Activated naive CD4-positive, alpha-beta T cell (primary cell): Measurements from ENCODE around the gene MAPK1IP1L.
"Not testable (repeated sequence)": the region's sequence is repeated elsewhere in the genome, so short reads cannot be mapped to it uniquely, and the experiment has no call there.

Experiments used
- DNase-seq, 4 experiments: peaks; one replicate each; lab custom pipeline; 2025; lab: John Stamatoyannopoulos, UW

Gene MAPK1IP1L

DNA sequence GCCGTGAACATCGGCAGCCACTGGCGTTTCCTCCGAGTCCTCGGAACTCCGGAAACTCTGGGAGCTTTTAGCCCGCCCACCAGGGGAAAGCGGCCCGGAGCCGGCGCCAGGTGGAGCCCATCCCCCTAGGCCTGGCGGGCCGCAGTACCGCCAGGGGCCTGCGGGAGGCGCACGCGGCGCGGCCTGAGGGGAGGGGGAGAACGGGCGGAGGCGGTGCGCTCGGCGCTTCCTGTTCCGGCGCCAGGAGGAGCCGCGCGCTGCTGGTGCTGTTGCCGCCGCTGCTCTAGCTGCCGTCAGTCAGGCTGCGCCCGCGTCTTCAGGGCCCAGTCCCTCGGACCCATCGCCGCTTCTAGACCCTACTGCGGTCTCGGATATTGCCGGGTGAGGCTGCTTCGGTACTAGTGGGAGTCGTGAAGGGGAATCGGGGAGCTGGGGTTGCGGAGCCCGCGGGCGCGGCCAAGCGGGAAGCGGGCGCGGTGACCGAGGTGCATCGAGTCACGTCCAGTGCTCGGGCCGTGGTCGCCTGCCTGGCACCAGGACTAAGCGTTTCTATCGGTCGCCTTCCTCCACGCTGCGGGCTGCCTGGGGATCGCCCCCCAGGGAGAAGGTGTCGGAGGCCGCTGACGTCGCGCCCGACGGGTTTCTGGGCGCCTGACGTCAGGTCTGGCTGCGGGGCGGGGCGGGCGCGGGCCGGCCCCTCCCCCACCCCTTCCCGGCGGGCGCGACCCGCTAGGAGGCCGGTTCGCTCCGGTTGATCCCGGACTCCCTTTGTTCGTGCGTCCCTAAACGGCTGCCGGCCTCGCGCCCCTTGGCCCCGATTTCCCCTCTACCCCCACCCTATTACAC lies at the start of gene MAPK1IP1L:
MAPK1IP1L (plus strand) TSS at position 225 of the 846 bp plus-strand sequence. CDS start 10,037 bp downstream, outside the sequence.
- DNase-seq, result peak; percentile 85 to 91 (median 87)

GRCh38 chr14:55005071-55005470 lies 46.4 kb upstream of the MAPK1IP1L start:
- no peak for DNase-seq

- DNase-seq, result no peak
These were observed 36.4 kb upstream of the MAPK1IP1L start for GRCh38 chr14:55015006-55015405.

DNA sequence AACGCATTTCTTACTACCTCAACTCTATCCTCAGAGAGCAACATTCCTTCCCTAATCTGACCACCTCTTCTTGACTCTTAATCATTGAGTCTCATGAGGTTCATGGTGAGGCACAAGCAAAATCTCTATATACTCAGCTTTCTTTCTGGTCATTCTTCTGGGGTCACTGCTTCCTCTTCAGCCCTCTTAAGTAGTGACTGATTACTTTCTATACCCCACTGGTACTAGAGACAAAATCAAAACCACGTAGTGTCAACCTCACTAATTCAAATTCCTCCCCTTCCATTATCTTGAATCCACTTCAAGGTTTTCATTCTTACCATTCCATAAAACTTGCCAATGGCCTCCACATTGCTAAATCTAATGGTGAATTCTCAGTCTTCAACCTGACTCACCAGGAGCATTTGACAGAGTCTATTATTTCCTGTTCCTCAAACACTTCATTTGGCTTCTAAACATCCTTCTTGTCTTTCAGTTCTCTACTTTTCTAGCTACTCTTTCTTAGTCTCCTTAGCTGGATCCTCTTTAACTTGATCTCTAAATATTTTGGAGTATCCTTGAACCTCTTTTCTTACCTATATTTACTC lies 31.4 kb upstream of the MAPK1IP1L start:
- no peak for DNase-seq

DNA sequence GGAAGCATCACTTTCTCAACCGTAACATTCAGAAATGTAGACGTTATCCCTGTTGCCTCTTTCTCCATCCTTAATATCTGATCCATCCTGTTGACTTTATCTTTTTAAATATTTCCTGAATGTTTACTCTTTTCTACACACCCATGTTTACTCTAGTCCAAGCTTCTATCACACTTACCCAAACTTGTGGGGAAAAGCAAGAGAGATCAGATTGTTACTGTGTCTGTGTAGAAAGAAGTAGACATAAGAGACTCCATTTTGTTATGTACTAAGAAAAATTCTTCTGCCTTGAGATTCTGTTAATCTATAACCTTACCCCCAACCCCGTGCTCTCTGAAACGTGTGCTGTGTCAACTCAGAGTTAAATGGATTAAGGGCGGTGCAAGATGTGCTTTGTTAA lies 27.1 kb upstream of the MAPK1IP1L start:
- not testable (repeated sequence) for DNase-seq

DNA sequence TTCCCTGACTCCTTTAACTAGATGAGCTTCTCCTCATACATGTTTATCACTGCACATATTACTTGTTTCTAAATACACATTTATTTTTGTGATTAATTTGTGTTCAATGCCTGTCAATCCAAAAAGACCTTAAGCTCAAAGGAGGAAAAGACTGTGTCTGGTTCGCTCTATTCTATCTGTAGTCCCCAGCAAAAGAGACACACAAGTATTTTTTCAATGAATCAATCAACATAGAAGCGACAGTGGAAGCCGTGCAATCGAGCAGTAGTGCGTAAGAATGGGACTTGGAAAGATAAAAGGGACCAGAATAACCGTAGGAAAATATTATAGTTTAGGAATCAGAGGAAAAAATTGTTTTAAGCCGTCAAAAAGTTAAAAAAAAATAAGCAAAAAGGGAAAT lies 25.5 kb upstream of the MAPK1IP1L start:
- DNase-seq, result no peak

- DNase-seq, result no peak
These were observed 25.0 kb upstream of the MAPK1IP1L start for GRCh38 chr14:55026441-55026792.

GRCh38 chr14:55026793-55027561 lies 24.5 kb upstream of the MAPK1IP1L start, which contains the start of the genes SOCS4 and WDHD1:
SOCS4 (plus strand) TSS chr14:55027236; CDS start chr14:55043042, 15,806 bp downstream.
WDHD1 (minus strand) TSS chr14:55027099; CDS start chr14:55026787, 312 bp downstream.
- DNase-seq, result peak; percentile 85 to 96 (median 94)

DNA sequence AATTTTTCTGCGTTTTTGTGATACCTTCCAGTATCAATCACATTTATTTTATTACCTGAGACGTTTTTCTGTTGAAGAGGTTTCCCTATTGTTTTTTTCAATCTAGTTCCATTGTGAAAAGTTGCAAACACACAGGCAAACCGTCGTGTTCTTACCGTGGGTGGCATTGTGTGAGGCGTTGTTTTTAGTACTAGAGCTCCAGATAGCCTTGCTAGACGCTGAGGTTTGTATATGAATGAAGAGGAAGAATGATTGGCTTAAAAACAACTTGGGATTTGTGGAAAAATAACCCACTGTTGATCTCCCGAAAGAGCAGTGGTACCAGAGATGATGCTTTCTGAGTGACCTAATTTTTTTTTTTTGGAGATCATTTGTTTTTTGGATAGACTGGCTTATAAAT lies 23.4 kb upstream of the MAPK1IP1L start:
- no peak for DNase-seq

DNA sequence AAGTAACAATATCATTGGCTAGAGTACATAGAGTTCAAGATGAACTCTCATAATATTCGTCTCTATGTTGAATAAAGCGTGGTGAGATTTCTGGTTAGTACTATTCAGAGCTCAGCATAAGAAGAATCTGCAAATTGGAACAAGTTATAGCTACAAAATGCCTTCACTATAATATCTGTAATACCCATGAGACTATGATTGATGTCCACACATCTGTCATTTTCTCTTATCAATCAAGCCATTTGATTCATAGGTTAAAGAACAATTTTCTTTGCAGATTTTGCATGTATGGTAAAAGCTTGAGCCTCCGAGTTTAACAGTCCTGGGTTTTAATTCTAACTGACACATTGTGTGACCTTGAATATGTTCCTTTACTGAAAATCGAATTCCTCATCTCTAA lies 23.0 kb upstream of the MAPK1IP1L start:
- DNase-seq, result no peak

GRCh38 chr14:55031190-55031589 lies 20.3 kb upstream of the MAPK1IP1L start:
- DNase-seq, result no peak

DNA sequence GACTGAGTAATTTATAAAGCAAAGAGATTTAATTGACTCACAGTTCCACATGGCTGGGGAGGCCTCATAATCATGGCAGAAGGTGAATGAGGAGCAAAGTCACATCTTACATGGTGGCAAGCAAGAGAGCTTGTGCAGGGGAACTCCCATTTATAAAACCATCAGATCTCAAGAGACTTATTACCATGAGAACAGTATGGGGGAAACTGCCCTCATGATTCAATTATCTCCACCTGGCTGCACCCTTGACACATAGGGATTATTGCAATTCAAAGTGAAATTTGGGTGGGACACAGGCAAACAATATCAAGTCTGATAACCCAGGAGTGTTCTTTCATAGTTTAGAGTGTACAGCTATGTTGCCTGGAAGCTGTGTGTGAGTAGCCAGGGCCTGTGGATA lies 13.5 kb upstream of the MAPK1IP1L start:
- DNase-seq, result not testable (repeated sequence)

GRCh38 chr14:55038708-55039107 lies 12.7 kb upstream of the MAPK1IP1L start:
- DNase-seq, result no peak

DNA sequence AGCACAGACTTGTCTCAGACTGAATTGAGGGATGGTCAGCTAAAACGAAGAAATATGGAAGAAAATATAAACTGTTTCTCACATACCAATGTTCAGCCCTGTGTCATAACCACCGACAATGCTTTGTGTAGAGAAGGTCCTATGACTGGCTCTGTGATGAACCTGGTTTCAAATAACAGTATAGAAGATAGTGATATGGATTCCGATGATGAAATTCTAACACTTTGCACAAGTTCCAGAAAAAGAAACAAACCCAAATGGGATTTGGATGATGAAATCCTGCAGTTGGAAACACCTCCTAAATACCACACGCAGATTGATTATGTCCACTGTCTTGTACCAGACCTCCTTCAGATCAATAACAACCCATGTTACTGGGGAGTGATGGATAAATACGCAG lies 7.9 kb upstream of the MAPK1IP1L start:
- no peak for DNase-seq

DNA sequence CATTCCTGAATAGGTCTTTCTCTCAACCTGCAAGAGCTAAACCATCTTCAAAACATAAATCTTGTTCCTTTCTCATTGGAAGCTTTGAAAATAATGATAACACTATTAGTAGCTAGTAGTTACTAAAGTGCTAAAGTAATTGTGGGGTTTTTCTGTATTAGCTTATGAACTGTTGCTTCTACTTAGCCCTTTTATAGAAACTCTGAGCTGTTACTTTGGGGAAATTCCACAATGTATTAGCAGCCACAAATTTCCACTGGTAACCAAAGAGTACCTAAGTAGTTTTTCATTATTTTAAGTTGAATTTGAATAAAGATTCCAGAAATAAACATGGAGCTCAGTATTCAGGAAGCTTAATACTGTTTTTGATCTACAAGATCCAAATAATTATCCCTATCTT lies 6.4 kb upstream of the MAPK1IP1L start:
- DNase-seq, result no peak

- no peak for DNase-seq
These were observed 4.0 kb upstream of the MAPK1IP1L start for GRCh38 chr14:55047301-55048053.

DNA sequence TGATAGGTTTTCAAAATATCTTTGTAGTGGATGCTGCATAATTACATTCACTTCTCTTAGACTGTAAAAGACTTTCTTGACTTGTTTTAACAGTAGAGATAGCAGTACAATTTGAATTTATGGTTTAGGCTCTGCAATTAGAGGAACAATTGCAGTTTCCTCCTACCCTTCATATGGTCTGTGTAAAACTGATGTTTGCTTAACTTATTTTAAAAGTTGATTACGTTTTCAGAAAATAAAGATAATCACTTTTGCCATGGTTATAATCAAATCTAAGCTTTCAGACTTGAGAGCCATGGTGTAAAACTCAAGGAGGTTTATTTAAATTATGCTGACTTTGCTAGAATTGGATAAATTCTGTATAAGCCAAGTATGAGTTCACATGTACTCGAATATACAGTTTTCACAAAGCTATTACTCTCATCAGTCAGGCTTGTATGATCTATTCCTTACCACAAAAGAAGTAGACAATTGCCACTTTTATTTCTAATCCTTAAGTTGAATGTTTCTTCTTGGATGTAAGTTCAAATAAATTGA lies 2.5 kb upstream of the MAPK1IP1L start:
- DNase-seq, result no peak

DNA sequence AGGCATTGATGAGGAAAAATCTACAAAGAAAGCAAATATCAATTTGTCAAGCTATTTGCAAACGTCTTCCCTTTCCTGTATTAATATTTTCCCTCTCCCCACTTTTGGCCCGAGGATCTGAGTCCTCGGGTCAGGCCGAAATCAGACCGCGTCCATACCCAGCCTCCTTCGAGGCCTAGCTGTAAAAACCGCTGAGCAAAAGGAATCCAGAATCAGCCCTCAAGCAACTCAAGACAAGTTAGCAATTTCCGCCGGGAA lies 353 bp upstream of the MAPK1IP1L start:
- DNase-seq, result no peak

DNA sequence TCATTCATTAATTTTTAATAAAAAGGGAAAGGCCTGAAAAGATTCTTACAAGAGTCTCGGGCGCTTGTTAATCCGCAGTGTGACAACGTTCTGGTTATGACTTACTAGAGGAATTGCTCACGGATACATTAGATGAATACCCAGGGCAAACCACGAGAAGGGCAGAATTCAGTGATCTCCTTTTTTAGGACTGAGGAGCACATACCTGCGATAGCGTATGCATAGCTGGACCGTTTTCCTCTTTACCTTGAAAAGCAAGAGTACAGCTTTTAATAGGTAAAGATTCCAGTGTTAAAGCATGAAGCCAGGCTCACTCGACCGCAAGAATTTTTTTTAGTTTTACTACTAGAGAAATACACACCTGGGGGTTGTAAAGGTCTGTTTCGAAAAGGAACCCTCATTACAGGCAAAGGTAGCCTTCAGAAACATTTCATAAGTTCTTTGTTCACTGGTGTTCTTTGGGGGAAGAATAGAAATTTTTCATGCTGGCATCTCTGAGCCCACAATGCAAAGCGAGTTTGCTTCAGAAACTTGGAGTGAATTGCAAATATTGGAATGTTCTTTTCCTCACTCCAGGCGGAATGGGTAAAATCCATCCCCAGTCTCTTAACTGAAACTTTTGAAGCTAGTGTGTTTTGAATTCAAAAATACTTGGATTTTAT lies 953 bp downstream of the MAPK1IP1L start:
- DNase-seq, result no peak

GRCh38 chr14:55053018-55053417 lies 1.6 kb downstream of the MAPK1IP1L start:
- no peak for DNase-seq

DNA sequence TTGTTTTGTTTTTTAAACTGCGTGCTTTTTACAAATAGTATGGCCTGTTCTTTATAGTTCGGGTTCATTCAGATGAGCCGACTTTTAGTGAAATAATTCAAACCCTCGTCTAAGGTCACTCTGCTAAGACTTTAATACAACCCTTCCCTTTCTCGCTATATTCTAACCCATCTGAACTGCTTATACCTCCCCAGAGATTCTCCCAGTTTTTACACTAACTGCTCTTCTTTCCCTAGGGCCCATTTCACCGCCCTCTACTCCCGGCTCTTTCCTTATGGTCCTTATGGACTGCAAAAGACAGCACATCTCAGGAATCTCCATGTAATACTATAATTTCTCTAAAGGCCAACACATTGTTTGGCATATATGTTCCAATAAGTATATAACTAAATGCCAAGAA lies 2.1 kb downstream of the MAPK1IP1L start:
- DNase-seq, result no peak
